H9 (cell line): ENCODE results near the gene THSD4. TPM values are rescaled to one million over a fixed set of nuclear protein-coding genes. Genes with fewer than 3 reads are reported as not detected.

Experiments used
- DNase-seq: peaks from one replicate; pipeline ENCODE4 v3.0.0-alpha.2; 2017
- H2AFZ ChIP-seq: one replicate; pipeline ENCODE4 v1.6.1; 2013; ENCODE audit warnings: mild to moderate bottlenecking, low read length, control low read depth, moderate library complexity
- H2AK5ac ChIP-seq: 2 replicates; pipeline ENCODE4 v1.6.1; 2013; ENCODE audit warnings: low read length, control low read depth, mixed read lengths; ENCODE audit not compliant: insufficient read length
- H2BK120ac ChIP-seq: one replicate; pipeline ENCODE4 v1.6.1; 2013; ENCODE audit warnings: low read depth, mild to moderate bottlenecking, low read length, control low read depth, inconsistent platforms; ENCODE audit not compliant: poor library complexity, severe bottlenecking
- H2BK12ac ChIP-seq: 2 replicates; pipeline ENCODE4 v1.6.1; 2013; ENCODE audit warnings: low read length, control low read depth, mixed read lengths, low read depth; ENCODE audit not compliant: insufficient read length
- H2BK15ac ChIP-seq: 2 replicates; pipeline ENCODE4 v1.6.1; 2013; ENCODE audit warnings: low read depth, low read length, control low read depth
- H2BK20ac ChIP-seq: one replicate; pipeline ENCODE4 v1.6.1; 2013; ENCODE audit warnings: low read depth, mild to moderate bottlenecking, low read length, control low read depth, inconsistent platforms; ENCODE audit not compliant: poor library complexity, severe bottlenecking
- H2BK5ac ChIP-seq: 2 replicates; pipeline ENCODE4 v1.6.1; 2013; ENCODE audit warnings: low read length, control low read depth, mixed read lengths; ENCODE audit not compliant: insufficient read length
- H3K14ac ChIP-seq: 2 replicates; pipeline ENCODE4 v1.6.1; 2013; ENCODE audit warnings: low read length, control low read depth; ENCODE audit not compliant: insufficient read depth
- H3K18ac ChIP-seq: 2 replicates; pipeline ENCODE4 v1.6.1; 2013; ENCODE audit warnings: low read depth, mild to moderate bottlenecking, mixed read lengths, low read length, control low read depth; ENCODE audit not compliant: insufficient read length
- H3K23ac ChIP-seq: 2 replicates; pipeline ENCODE4 v1.6.1; 2013; ENCODE audit warnings: low read length, control low read depth, mixed read lengths, low read depth; ENCODE audit not compliant: insufficient read length
- H3K23me2 ChIP-seq: 2 replicates; pipeline ENCODE4 v1.6.1; 2013; ENCODE audit warnings: low read depth, mild to moderate bottlenecking, mixed read lengths, low read length, control low read depth; ENCODE audit not compliant: insufficient read length, poor library complexity, severe bottlenecking
- H3K27ac ChIP-seq: 2 replicates; pipeline ENCODE4 v1.5.1; 2013; ENCODE audit warnings: low read length, control low read depth, mixed read lengths, low read depth; ENCODE audit not compliant: insufficient read length
- H3K27me3 ChIP-seq: 2 replicates; pipeline ENCODE4 v1.6.1; 2013; ENCODE audit warnings: low read length, control low read depth, inconsistent platforms; ENCODE audit not compliant: insufficient read depth
- H3K4ac ChIP-seq: 2 replicates; pipeline ENCODE4 v1.6.1; 2013; ENCODE audit warnings: low read depth, mild to moderate bottlenecking, control low read depth, inconsistent platforms, low read length, moderate library complexity
- H3K4me1 ChIP-seq: 2 replicates; pipeline ENCODE4 v1.6.1; 2013; ENCODE audit warnings: low read length, control low read depth, inconsistent platforms; ENCODE audit not compliant: insufficient read depth
- H3K4me2 ChIP-seq: 2 replicates; pipeline ENCODE4 v1.6.1; 2013; ENCODE audit warnings: low read length, control low read depth, mixed read lengths; ENCODE audit not compliant: insufficient read length, insufficient read depth
- H3K56ac ChIP-seq: 2 replicates; pipeline ENCODE4 v1.6.1; 2013; ENCODE audit warnings: low read depth, mild to moderate bottlenecking, mixed read lengths, low read length, control low read depth; ENCODE audit not compliant: insufficient read length
- H3K79me1 ChIP-seq: 2 replicates; pipeline ENCODE4 v1.6.1; 2013; ENCODE audit warnings: low read depth, mild to moderate bottlenecking, moderate library complexity, low read length, control low read depth, inconsistent platforms; ENCODE audit not compliant: insufficient read depth, poor library complexity, severe bottlenecking
- H3K79me2 ChIP-seq: 2 replicates; pipeline ENCODE4 v1.6.1; 2013; ENCODE audit warnings: low read length, control low read depth, inconsistent platforms; ENCODE audit not compliant: insufficient read depth
- H3K9ac ChIP-seq: 2 replicates; pipeline ENCODE4 v1.6.1; 2013; ENCODE audit warnings: low read length, control low read depth, mixed read lengths; ENCODE audit not compliant: insufficient read length; ENCODE audit errors: extremely low read depth
- H3K9me3 ChIP-seq: one replicate; pipeline ENCODE4 v1.6.1; 2013; ENCODE audit warnings: low read depth, low read length, inconsistent platforms; ENCODE audit not compliant: control insufficient read depth
- H3T11ph ChIP-seq: one replicate; pipeline ENCODE4 v1.6.1; 2013; ENCODE audit warnings: mild to moderate bottlenecking, low read length, control low read depth, inconsistent platforms
- H4K20me1 ChIP-seq: one replicate; pipeline ENCODE4 v1.6.1; 2013; ENCODE audit not compliant: control insufficient read depth, insufficient read length, insufficient read depth
- H4K5ac ChIP-seq: 2 replicates; pipeline ENCODE4 v1.6.1; 2013; ENCODE audit warnings: low read depth, mild to moderate bottlenecking, mixed read lengths, low read length, control low read depth; ENCODE audit not compliant: insufficient read length
- H4K8ac ChIP-seq: replicated peaks from 2 replicates; pipeline ENCODE4 v1.6.1; 2013; ENCODE audit warnings: low read length, control low read depth, mixed read lengths, low read depth; ENCODE audit not compliant: insufficient read length
- H4K91ac ChIP-seq: 2 replicates; pipeline ENCODE4 v1.6.1; 2013; ENCODE audit warnings: low read depth, mild to moderate bottlenecking, moderate library complexity, mixed read lengths, low read length, control low read depth; ENCODE audit not compliant: insufficient read length
- H3K27ac Mint-ChIP-seq, 3 experiments: 2 replicates in 2 of 3; 3 replicates in 1 of 3; pipeline ENCODE4 v1.8.0; 2020 to 2021; ENCODE audit warnings: mixed read lengths in 3 of 3, mild to moderate bottlenecking in 1 of 3, moderate library complexity in 1 of 3
- H3K27me3 Mint-ChIP-seq: 2 replicates; pipeline ENCODE4 v1.8.0; 2021; ENCODE audit warnings: low read depth, mild to moderate bottlenecking, moderate library complexity, mixed read lengths
- H3K36me3 Mint-ChIP-seq, 3 experiments: 2 replicates in 2 of 3; 3 replicates in 1 of 3; pipeline ENCODE4 v1.8.0; 2020 to 2021; ENCODE audit warnings: low read depth in 3 of 3, mixed read lengths in 3 of 3; ENCODE audit not compliant: insufficient read depth in 1 of 3
- H3K4me1 Mint-ChIP-seq, 2 experiments: 2 replicates each; pipeline ENCODE4 v1.8.0; 2020; ENCODE audit warnings: mixed read lengths in 2 of 2
- H3K4me3 Mint-ChIP-seq, 2 experiments: 2 replicates in 1 of 2; 3 replicates in 1 of 2; pipeline ENCODE4 v1.8.0; 2020 to 2021; ENCODE audit warnings: mild to moderate bottlenecking in 2 of 2, mixed read lengths in 2 of 2, moderate library complexity in 1 of 2
- H3K9me3 Mint-ChIP-seq, 2 experiments: 2 replicates in 1 of 2; 3 replicates in 1 of 2; pipeline ENCODE4 v1.8.0; 2020; ENCODE audit warnings: mild to moderate bottlenecking in 2 of 2, mixed read lengths in 2 of 2, moderate library complexity in 1 of 2
- CTCF ChIP-seq: fragments of 200-600 bp; sonication (generic); conservative IDR thresholded peaks from 3 replicates; pipeline ENCODE4 v1.8.0; 2021; ENCODE audit warnings: antibody characterized with exemption, mild to moderate bottlenecking
- WGBS: extraction: QIAGEN DNeasy Blood & Tissue Kit; methylation state at CpG from one replicate; pipeline ENCODE4 v1.1.7; 2013; ENCODE audit warnings: missing lambda C conversion rate, low lambda C conversion rate, mixed read lengths; ENCODE audit not compliant: insufficient read length; ENCODE audit errors: extremely low coverage; 5-methylcytosine and 5-hydroxymethylcytosine counted together
- total RNA-seq: library from RNA; stranded (reverse); gene quantifications from 2 replicates; pipeline ENCODE4 v1.2.1, GENCODE V29; 2021

The THSD4 gene
- total RNA-seq, 1 experiment from 2014 or later = 5.5 TPM

- no peaks in the 10 kb centered on the region for H3K4me1 Mint-ChIP-seq
- Histone ChIP-seq H4K91ac (no peak overlapping the region), H3K9me3 (no peaks in the 10 kb centered on the region), H3K79me1 (no peaks in the 10 kb centered on the region), H2BK5ac (no peak overlapping the region), H4K20me1 (no peaks in the 10 kb centered on the region), H3K4me1 (no peaks in the 10 kb centered on the region), H3K14ac (no peak overlapping the region), H3K23me2 (no peaks in the 10 kb centered on the region), H3K79me2 (no peaks in the 10 kb centered on the region), H3K9ac (no peak overlapping the region), H2BK15ac (no peak overlapping the region), H3K18ac (no peak overlapping the region), H3T11ph (no peak overlapping the region), H4K5ac (no peak overlapping the region), H3K56ac (no peak overlapping the region), H3K27ac (no peak overlapping the region), H3K27me3 (no peaks in the 10 kb centered on the region), H2BK120ac (no peak overlapping the region), H3K23ac (no peak overlapping the region), H2BK12ac (no peak overlapping the region), H4K8ac (no peak overlapping the region), H3K4ac (no peak overlapping the region), H2BK20ac (no peak overlapping the region), H2AFZ (no peak overlapping the region), H2AK5ac (no peak overlapping the region), H3K4me2 (no peak overlapping the region)
- peaks cover 0 to 7% (median 0%) of the 10 kb centered on the region in 3 experiments; a peak in 4 of 7 replicates for H3K36me3 Mint-ChIP-seq
- DNase-seq = no peak
- H3K9me3 Mint-ChIP-seq = no peaks in the 10 kb centered on the region; a peak in 1 of 5 replicates
- no CpG with 5 or more reads among the region's 2 CpGs for WGBS
- no peaks in the 10 kb centered on the region; the same call in 1 of the 2 replicates for H3K27me3 Mint-ChIP-seq
- H3K4me3 Mint-ChIP-seq = no peak overlapping the region
- no peak for TF ChIP-seq CTCF
- no peak overlapping the region for H3K27ac Mint-ChIP-seq
These were observed 130.3 kb downstream of the THSD4 start for GRCh38 chr15:71245588-71245987.
